Loucy (cell line): Measurements from ENCODE around the gene POU3F1.

Source experiments
- H2AFZ ChIP-seq: fragments of 200-600 bp; sonication (generic); 2 replicates; pipeline ENCODE4 v1.6.0; 2016; ENCODE audit warnings: antibody characterized with exemption, mild to moderate bottlenecking, low read length, moderate library complexity
- H3F3A ChIP-seq: fragments of 200-600 bp; 2 replicates; pipeline ENCODE4 v1.6.0; 2016; ENCODE audit warnings: antibody characterized with exemption, low read depth, mild to moderate bottlenecking
- H3K27me3 ChIP-seq: fragments of 200-600 bp; sonication (generic); 2 replicates; pipeline ENCODE4 v1.6.1; 2014; ENCODE audit warnings: low read length, mild to moderate bottlenecking; ENCODE audit not compliant: insufficient read depth, poor library complexity, severe bottlenecking
- H3K36me3 ChIP-seq: fragments of 200-600 bp; sonication (generic); 2 replicates; pipeline ENCODE4 v1.6.1; 2016; ENCODE audit warnings: low read length; ENCODE audit not compliant: insufficient read depth
- H3K4me1 ChIP-seq: fragments of 200-600 bp; sonication (generic); 2 replicates; pipeline ENCODE4 v1.5.1; 2014; ENCODE audit warnings: low read length, mild to moderate bottlenecking; ENCODE audit not compliant: insufficient read depth, poor library complexity, severe bottlenecking
- H3K4me2 ChIP-seq: fragments of 200-600 bp; sonication (generic); 2 replicates; pipeline ENCODE4 v1.6.0; 2014; ENCODE audit warnings: antibody characterized with exemption, low read length, low read depth, mild to moderate bottlenecking; ENCODE audit not compliant: poor library complexity, severe bottlenecking
- H3K4me3 ChIP-seq: fragments of 200-600 bp; sonication (generic); 2 replicates; pipeline ENCODE4 v1.5.1; 2014; ENCODE audit warnings: low read length, mild to moderate bottlenecking, mixed read lengths; ENCODE audit not compliant: poor library complexity, severe bottlenecking
- H3K79me2 ChIP-seq: fragments of 200-600 bp; sonication (generic); 2 replicates; pipeline ENCODE4 v1.6.1; 2014; ENCODE audit warnings: low read length; ENCODE audit not compliant: insufficient read depth
- H3K9ac ChIP-seq: fragments of 200-600 bp; sonication (generic); 2 replicates; pipeline ENCODE4 v1.6.0; 2014; ENCODE audit warnings: mild to moderate bottlenecking, low read depth, low read length, moderate library complexity; ENCODE audit not compliant: poor library complexity, severe bottlenecking
- H3K9me2 ChIP-seq: fragments of 200-600 bp; sonication (generic); replicated peaks from 2 replicates; pipeline ENCODE4 v1.6.1; 2016; ENCODE audit warnings: low read depth, low read length, mixed read lengths
- H3K9me3 ChIP-seq: fragments of 200-600 bp; sonication (generic); 2 replicates; pipeline ENCODE4 v1.6.1; 2014; ENCODE audit warnings: mild to moderate bottlenecking, antibody characterized with exemption, low read length, low read depth; ENCODE audit not compliant: insufficient read depth
- H4K20me1 ChIP-seq: fragments of 200-600 bp; sonication (generic); 2 replicates; pipeline ENCODE4 v1.6.0; 2014; ENCODE audit warnings: antibody characterized with exemption, low read length, mild to moderate bottlenecking; ENCODE audit not compliant: insufficient read depth, poor library complexity, severe bottlenecking
- EZH2phosphoT487 ChIP-seq: fragments of 200-600 bp; IDR thresholded peaks from 2 replicates; pipeline ENCODE4 v1.6.1; 2018; ENCODE audit warnings: antibody characterized with exemption, mild to moderate bottlenecking, moderate library complexity, borderline replicate concordance
- TF ChIP-seq, protein P1 (sequence below): fragments of 200-600 bp; sonication (generic); conservative IDR thresholded peaks from 2 replicates; pipeline ENCODE4 v1.5.1; 2014; ENCODE audit warnings: mild to moderate bottlenecking, antibody characterized with exemption, low read length

Gene POU3F1

DNA sequence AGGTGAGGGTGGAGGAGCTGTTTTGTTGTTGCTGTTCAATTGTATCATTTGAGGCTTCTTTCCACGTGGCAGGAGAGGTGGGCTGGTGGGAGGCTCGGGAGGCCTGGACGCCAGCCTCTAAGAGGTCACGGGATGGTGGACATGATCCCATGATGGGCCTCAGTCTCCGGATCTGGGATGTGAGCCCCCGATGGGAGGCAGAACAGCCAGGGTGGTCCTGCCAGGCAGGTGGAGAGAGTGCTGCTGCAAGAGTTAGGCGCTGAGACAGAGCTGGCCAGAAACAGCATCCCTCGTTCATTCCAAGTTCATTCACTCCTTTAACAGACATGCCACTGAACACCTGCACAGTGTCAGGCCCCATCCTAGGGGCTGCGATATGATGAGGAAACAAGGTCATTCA, 41.1 kb upstream of the POU3F1 start:
- Histone ChIP-seq H3K4me3 (no peak overlapping the region), H3K79me2 (no peaks in the 10 kb centered on the region), H3K27me3 (no peaks in the 10 kb centered on the region), H4K20me1 (no peaks in the 10 kb centered on the region), H3K36me3 (no peaks in the 10 kb centered on the region), H3F3A (no peaks in the 10 kb centered on the region), H3K9ac (no peak overlapping the region), H3K9me3 (no peaks in the 10 kb centered on the region), H3K9me2 (no peaks in the 10 kb centered on the region), H2AFZ (no peak overlapping the region), H3K4me2 (no peak overlapping the region), H3K4me1 (no peaks in the 10 kb centered on the region)
- TF ChIP-seq, protein P1, sequence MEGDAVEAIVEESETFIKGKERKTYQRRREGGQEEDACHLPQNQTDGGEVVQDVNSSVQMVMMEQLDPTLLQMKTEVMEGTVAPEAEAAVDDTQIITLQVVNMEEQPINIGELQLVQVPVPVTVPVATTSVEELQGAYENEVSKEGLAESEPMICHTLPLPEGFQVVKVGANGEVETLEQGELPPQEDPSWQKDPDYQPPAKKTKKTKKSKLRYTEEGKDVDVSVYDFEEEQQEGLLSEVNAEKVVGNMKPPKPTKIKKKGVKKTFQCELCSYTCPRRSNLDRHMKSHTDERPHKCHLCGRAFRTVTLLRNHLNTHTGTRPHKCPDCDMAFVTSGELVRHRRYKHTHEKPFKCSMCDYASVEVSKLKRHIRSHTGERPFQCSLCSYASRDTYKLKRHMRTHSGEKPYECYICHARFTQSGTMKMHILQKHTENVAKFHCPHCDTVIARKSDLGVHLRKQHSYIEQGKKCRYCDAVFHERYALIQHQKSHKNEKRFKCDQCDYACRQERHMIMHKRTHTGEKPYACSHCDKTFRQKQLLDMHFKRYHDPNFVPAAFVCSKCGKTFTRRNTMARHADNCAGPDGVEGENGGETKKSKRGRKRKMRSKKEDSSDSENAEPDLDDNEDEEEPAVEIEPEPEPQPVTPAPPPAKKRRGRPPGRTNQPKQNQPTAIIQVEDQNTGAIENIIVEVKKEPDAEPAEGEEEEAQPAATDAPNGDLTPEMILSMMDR = no peak
- no peak for TF ChIP-seq EZH2phosphoT487

DNA sequence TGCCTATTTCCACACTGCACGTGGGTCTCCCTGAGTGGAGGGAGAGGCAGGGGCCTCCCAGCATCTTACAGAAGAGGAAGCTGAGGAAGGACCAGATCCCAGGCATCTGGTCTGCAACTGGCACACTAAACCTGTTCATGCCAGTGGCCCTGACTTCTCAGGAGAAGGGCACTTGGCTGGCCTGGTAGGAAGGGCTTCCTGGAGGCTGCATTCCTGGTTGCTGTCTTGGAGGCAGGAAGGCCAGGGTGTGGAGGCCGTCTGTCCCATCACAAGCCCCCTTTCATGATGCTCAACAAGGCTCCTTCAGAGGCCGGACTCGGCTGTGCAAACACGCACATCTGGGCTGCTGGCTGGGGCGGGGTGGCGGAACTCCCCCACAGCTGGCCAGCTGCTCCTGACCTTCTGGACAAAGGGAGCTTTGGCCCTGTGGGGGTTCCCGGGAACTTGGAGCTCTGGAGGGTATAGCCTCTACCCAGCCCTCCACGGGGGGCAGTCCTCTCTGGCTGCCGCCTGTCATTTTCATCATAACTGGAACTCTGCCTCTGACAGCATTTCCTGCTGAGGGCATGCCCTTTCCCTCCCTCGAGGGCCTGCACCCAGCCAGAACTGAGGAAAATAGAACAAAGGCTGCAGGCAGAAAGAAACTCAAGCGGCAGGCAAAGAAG, 39.2 kb upstream of the POU3F1 start:
- no peaks in the 10 kb centered on the region for H3F3A ChIP-seq
- H3K36me3 ChIP-seq = no peaks in the 10 kb centered on the region
- no peaks in the 10 kb centered on the region for H4K20me1 ChIP-seq
- H3K9me3 ChIP-seq = no peaks in the 10 kb centered on the region
- H3K79me2 ChIP-seq = no peaks in the 10 kb centered on the region
- no peak overlapping the region for H3K9ac ChIP-seq
- no peak overlapping the region for H3K4me3 ChIP-seq
- no peaks in the 10 kb centered on the region for H3K27me3 ChIP-seq
- H3K4me2 ChIP-seq = no peak overlapping the region
- H3K4me1 ChIP-seq = no peaks in the 10 kb centered on the region
- no peaks in the 10 kb centered on the region for H3K9me2 ChIP-seq
- H2AFZ ChIP-seq = no peak overlapping the region
- no peak for TF ChIP-seq EZH2phosphoT487
- TF ChIP-seq, protein P1 = no peak

GRCh38 chr1:38084700-38085099, 38.1 kb upstream of the POU3F1 start:
- no peaks in the 10 kb centered on the region for H3K4me1 ChIP-seq
- no peaks in the 10 kb centered on the region for H3K9me2 ChIP-seq
- no peaks in the 10 kb centered on the region for H4K20me1 ChIP-seq
- TF ChIP-seq, protein P1 = no peak
- no peak for TF ChIP-seq EZH2phosphoT487
- no peaks in the 10 kb centered on the region for H3F3A ChIP-seq
- no peak overlapping the region for H2AFZ ChIP-seq
- H3K4me2 ChIP-seq = no peak overlapping the region
- no peaks in the 10 kb centered on the region for H3K27me3 ChIP-seq
- H3K9ac ChIP-seq = no peak overlapping the region
- H3K4me3 ChIP-seq = no peak overlapping the region
- H3K79me2 ChIP-seq = no peaks in the 10 kb centered on the region
- no peaks in the 10 kb centered on the region for H3K9me3 ChIP-seq
- H3K36me3 ChIP-seq = no peaks in the 10 kb centered on the region
